HL-60/S4 treated with phorbol 12-myristate 13-acetate at 8.2 ng/mL for 4 days and 3 days (cell line): ENCODE data around the gene P4HA2.

Experiments
- in situ Hi-C: fragments of 300-500 bp; cut with MboI; formaldehyde crosslinking; loops from 2 replicates; pipeline ENCODE4 v1.15.0; 2022; ENCODE audit warnings: low sequenced_read_pairs

Gene P4HA2

DNA sequence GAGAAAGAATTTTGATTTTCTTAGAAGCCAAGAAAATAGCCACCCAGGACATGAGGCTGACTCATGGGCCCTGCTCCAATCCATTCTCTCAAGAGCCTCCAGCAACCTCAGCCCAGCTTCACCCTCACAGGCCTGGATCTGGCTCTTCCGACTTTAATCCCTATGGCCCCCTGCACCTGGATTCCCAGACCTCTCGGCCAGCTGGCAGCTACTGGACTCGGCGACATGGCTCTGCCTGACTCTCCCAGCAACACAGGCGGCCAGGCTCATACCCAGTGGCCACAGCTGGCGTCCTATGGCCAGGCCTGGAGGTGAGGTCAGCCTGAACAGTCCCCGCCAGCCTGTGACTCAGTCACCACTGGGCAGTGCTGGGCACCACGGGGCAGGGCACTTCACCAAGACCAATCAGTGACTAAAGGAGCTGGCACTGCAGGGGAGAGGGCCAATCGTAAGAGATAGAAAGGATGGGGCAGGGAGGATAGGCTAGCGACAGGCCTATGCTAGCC lies 23.6 kb upstream of the P4HA2 start:
- in situ Hi-C loops, result no loop called here

DNA sequence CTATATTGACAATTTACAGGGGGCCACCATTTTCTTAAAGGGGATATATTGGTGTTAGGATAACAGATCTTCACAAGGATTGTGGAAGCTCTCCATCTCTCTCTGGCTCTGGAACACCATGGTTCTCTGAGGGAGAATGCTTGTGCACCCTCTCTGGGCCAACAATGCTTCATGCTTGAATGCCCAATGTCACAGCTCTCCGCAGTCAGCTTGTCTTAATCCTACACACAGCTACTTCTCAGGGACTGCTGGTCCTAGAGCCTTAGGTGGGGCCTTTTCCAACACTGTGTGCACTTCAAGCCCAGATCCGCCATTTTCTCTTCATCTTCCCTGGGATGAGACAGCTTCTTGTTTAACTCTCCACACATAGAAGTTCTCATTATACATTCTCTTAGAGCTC lies 22.9 kb upstream of the P4HA2 start:
- in situ Hi-C loops, result no loop called here

DNA sequence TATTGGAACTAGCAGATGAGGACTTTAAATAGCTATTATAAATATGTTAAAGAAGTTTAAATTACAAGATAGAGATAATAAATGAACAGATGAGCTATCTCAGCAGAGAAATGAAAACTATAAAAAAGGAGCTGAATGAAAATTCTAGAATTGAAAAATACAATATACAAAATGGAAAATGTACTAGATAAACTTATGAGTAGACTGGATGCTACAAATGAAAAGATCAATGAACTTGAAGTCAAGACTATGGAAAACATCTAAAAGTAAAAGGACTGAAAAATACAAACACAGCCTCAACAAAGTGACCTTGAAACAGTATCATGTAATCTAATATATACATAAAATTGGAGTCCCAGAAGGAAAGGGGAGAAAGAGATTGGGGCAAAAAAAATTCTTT lies 19.2 kb upstream of the P4HA2 start:
- in situ Hi-C loops, result no loop called here

DNA sequence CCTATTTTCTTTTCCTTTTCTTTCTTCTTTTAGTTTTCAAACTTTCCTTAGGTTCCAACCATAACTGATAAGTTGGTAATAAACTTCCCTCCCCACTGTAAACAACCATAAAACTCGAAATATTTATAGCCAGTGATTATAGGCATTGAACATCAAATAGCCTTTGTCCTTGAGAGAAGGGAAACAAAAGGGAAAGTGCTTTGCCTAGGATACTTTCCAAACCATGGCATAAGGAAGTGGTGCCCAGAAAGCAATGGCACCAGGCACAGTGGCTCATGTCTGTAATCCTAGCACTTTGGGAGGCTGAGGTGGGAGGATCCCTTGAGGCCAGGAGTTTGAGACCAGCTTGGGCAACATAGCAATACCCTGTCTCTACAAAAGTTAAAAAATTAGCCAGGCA lies 17.9 kb upstream of the P4HA2 start:
- in situ Hi-C loops, result no loop called here

DNA sequence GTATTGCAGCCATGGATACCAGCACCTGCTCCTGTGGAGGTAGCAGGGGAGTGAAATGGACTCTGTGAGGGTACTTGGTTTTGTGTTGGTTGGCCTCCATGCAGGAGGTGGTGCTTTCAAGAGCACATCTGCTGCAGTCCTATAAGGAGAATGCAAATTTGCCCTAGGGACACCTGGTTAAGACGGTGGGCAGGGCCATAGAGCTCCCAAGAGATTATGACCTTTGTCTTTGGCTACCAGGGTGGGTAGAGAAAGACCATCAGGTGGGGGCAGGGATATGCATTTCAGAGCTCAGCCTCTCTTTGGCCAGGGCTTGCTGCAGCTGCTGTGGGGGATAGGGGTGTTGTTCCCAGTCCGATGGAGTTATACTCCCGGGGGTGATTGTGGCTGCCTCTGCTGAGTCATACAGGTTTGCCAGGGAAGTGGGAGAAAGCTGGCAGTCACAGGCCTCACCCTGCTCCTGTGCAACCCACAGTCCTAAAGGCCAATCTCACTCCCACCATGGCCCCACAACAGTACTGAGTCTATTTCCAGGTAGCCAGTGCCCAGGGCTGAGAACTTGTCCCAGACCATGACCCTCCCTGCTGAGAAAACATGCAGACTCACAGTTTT lies 15.8 kb upstream of the P4HA2 start:
- in situ Hi-C loops, result no loop called here

DNA sequence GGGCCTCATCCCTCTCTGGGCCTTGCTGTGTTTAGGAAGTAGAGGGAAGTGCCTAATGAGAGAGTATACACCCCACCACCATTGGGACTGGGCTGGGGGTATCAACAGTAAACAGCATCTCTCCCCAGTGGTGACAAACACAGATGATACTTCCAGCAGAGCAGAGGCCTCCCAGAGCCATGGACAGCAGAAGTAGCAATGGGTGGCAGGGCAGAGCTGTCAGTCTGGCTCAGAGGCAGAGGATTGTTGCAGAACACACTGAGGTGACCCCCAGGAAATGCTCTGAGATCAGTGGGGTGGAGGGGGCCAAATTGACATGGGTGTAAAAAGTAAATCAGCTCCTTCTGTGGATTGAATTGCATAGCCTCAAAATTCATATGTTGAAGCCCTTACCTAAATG lies 12.1 kb upstream of the P4HA2 start:
- in situ Hi-C loops, result no loop called here

DNA sequence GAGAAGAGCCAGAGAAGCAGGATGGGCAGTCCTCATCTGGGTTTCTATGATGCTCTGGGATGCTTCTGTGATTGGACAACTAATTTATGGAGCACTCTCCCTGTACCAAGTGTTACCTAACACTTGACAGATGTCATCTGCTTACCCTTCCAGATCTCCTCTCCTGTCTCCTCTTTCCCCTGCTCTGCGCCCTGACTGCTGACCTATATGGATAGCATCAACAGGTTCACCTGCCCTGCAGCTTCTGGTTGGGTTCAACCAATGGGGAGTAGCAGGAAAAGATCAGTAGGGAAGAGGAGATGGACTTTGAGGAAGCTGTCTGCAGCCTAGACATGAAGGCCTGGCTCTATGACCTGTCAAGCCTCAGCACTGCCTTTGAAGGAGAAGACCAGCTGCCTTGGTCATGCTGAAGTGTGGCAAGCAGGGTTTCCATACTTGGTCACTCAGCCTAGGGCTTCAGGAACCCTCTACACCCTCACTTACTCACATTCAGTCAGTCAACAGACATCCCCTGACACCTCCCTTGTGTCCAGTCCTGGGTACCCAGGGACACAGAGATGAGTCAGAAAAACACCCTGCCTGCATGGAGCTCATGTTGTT lies 11.3 kb upstream of the P4HA2 start:
- in situ Hi-C loops, result no loop called here

DNA sequence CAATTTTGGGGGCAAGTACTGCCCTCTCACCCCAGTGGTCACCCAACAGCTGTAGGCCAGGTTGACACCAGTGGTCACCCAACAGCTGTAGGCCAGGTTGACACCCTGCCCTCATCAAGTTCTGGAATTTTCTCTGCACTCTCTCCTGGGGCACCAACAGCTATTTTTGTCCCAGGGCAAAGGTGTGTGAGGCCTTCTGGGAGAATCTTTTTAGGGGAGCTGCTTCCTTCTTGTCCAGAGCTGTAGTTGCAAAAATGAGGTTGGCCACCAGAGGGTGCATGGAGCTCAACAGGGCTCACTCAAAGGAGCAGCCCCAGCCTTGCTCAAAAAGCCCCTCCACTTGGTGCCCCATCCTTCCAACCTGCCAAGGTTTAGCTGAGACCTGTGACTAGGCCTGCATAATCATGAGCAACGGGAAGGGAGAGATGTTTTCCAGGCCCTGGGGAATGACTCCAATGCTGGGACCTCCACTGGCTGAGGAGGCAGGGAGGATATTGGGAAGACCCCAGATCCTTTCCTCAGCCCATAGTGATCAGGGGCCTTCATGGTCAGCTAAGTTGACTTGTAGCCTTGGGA lies 10.6 kb upstream of the P4HA2 start:
- in situ Hi-C loops, result no loop called here

DNA sequence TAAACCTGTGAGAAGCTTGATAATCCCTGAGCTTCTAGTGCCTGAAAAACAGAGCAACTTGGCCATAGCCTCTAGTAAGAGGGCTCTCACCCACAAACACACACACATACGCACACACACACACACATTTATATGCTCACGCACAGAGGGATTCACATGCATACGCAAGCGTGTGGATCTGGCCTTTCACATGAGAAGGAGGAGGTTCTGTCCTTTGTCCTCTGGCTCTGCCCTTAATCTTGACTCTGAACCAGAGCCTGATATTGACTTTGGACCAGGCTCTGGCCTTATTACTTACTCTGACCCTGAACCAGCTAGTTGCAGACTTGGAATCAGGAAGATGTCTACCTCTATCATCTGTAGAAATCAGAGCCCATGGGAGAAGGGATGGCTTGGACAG lies 10.0 kb upstream of the P4HA2 start:
- in situ Hi-C loops, result no loop called here

DNA sequence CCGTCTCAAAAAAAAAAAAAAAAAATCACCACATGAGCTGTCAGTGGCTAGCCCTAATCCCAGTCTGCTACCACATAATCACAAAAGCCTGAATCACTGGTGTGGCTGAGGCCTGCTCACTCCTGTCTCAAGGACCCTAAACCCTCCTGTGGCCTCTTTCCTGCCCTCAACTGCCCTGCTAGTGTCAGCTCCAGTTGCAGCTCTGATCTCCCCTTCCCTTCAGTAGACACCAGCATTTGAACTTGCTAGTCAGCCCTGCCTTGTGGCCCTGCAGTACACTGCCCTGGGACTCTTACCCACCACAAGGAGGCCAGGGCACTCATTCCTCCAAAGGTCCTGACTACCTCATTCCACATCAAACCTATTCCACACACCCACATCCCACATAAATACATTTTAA lies 9.5 kb upstream of the P4HA2 start:
- in situ Hi-C loops, result no loop called here

DNA sequence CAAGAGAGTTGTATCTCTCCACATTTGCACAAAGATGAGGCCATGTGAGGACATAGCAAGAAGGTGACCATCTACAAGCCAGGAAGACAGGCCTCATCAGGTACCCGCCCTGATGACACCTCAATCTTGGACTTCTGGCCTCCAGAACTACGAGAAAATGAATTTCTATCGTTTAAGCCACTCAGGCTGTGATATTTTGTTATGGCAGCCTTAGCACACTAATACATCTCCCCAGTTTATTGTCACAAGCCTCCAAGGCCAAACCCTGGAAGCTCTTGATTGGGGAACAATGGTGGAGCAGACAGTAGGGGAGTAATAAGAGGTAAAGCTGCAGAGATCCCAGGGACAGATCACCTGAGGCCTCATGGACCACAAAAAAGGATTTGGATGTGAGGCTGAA lies 7.7 kb upstream of the P4HA2 start:
- in situ Hi-C loops, result no loop called here

DNA sequence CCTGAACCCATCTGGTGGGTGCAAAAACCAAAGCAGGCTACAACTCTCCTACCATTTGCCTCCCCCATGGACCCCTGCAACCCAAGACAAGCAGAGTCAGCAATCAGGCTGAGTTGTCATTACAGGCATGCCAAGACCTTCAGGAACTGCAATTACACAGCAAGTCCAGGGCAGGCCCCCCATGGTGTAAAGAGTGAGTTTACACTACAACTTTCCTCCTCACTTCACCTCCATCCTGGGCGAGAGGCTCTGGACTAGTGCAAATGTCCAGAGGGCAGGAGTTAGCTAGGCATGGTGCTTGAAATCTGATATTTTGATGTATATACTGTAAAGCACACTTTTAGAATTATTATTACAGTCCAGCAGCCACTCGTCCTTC lies 7.0 kb upstream of the P4HA2 start:
- in situ Hi-C loops, result no loop called here

DNA sequence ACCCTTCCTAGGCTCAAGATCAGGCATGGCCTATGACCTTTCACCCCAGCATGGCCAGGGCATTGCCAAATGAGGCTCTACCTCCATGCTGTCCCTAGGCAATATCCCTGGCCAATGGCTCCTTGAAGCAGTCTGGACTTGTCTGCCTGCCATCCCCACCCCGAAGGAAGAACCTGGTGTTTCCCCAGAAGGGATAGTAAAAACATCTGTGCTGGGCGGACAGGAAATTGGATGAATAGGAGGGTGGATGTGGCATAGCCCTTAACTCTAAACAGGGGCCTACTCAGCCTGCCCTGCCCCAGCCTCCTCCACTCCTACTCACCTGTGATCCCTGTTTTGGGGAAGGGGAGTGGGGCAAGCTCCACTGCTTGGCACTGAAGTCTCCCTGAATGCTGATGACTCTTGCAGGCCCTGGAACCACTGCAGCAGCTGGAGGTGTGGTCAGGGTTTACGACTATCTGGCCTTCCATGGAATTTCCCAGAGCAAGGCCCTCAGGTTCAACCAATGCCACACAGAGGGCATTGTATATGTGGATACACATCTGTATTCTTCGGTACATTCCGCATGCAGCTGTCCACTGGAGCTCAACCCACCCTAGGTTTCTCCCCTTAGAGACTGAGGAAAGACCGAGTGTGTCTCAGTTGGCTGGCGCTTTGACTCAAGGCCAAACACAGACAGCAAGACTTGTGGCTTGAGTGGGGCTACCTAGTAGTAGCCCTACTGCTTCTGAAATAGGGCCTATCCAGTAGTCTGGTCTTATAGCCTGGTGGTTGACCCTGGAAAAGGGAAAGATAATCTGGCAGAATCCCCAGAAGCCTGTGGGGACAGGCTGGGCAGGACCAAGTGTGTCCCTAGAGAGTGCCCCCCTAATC lies 6.4 kb upstream of the P4HA2 start:
- in situ Hi-C loops, result no loop called here

DNA sequence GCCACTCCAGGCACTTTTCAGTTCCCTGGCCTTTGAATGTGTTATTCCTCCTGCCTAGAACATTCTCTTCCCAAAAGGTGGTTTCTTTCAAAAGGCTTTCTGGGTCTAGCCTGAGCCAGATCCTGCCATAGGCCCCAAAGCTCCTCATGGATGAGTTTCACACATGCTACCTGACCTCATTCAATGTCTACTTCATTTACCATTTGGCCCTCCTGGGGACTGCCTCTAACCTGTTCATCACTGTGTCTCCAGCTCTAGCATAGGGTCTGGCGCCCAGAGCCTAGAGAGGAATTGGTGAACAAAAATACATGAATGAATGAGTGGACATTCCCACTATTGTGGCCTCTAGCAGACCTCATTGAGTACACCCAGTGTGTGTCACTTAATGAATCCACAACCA lies 5.4 kb upstream of the P4HA2 start:
- in situ Hi-C loops, result no loop called here

DNA sequence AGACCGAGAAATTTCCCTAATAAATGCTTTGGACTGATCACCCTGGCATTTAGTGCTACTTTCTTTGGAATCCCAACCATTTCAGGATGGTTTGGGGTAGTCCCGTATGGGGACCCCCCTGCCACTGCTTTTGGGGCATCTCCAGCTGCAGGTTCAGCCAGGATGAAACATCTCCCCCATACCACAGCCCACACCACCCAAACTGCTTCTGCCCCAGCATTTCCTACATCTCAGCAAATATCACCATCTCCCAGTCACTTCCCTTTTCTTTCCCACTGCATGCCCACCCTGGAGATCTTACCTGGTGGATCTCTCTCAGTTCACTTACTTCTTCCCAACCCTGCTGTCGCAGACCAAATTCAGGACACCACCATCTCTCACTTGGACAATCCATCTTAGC lies 4.8 kb upstream of the P4HA2 start:
- in situ Hi-C loops, result no loop called here

DNA sequence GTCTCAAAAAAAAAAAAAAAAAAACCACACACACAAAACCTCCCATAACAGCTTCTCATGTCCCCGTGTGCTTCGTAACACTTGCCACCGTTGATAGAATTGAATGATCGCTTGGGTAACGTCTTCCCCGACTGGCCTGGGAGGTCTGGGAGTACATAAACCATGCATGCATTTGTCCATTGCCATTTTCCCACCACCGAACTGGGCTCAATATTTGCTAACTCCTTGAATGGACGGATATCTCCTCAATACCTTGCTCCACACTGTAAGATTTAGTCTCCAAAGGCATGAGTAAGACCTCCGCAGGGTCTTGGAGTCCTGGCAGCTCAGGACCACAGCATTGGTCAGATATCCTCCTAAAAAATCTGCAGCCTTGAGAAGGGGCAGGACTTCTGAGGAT lies 3.2 kb upstream of the P4HA2 start:
- in situ Hi-C loops, result no loop called here

DNA sequence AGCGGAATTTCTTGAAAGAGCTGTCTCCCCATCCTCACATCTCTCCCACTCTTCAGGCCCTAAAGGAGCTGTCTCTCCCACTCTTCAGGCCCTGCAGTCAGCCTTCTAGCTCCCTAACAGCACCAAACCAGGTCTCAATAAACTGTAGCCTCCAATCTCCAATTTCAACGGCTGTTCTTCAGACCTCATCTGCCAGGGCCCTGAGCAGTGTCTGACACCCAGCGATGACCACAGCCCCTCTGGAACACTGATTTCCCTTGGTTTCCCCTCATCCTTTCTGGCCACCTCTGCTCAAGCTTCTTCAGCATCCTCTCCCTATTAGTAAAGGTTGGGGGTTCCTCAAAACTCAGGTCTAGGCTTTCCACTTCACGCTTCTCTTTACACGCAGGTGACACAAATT lies 1.6 kb upstream of the P4HA2 start:
- in situ Hi-C loops, result no loop called here

DNA sequence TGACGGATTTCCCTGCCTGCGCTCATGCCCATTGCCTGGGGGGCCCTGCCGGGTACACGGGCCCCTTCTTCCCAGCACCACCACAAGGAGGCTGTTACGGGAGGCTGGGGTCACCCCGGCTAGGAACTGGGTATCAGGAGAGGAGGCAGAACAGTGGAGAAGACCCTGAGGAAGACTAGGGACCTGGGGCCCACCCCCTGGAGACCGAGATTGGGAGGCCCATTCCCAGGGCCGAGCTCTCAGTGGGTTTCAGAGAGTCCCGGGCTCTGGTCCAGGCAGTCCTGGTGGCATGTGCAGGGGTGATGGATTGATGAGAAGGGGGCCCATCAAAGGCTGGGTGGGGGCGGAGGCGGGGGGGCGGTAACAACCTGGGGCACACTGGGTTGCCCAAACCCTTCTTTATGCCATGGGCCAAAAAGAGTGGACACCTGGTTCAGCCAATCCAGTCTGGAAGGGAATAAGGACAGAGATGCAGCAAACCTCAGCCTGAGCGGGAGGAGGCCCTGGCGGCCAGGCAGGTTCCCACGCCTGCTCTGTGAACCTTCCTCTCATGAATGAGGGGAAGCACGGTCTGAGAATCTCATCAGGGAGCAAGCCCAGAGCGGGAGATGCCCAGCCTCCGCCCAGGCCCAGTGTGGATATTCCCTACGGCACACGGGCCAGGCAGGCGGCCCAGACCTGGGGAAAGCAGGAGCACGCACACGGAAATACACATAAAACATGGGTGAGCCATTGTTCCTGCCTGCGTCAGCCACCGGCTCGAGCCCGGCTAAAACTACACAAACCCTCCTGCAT lies 785 bp upstream of the P4HA2 start:
- in situ Hi-C loops, result no loop called here

DNA sequence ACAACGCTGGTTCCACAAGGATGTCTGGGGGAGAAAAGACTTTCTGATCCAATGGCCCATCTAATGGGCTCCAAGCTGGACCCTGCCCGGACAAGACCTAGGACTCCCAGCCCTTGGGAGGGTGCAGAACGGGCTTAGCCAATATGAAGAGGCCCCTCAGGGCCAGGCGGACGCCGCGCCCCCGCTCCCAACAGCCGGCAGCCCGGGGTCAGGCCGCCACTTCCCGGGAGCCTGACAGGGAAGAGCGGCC lies 493 bp downstream of the P4HA2 start:
- in situ Hi-C loops, result no loop called here

DNA sequence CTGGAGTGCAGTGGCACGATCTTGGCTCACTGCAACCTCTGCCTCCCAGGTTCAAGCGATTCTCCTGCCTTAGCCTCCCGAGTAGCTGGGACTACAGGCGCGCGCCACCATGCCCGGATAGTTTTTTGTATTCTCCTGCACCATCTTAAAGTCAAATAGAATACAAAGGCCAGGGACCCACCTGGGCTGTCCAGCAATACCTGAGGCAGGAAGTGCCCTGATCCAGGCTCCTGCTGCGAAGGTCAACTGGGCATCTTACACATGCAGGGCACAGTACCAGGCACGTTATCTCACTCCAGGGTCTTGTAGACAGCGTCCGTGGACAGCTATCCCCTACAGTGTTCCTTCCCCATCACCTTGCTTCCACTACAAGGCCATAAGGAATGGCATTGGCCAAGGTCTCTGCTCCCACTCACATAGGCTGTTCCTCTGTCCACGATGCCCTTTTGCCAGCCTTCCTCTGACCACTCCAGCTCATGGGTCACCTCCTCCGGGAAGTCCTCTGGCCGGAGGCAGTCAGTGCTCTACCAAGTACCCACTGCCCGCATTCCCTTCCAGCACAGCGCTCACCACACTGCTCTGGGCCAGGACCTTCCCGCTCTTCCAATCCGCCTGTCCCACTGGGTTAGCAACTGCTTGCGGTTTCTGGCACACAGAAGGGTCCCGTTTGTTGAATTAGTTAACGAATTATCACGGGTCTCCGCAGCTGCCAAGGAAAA lies 978 bp downstream of the P4HA2 start:
- in situ Hi-C loops, result no loop called here
